Measurements from ENCODE around the gene CFAP61.

Gene CFAP61

DNA sequence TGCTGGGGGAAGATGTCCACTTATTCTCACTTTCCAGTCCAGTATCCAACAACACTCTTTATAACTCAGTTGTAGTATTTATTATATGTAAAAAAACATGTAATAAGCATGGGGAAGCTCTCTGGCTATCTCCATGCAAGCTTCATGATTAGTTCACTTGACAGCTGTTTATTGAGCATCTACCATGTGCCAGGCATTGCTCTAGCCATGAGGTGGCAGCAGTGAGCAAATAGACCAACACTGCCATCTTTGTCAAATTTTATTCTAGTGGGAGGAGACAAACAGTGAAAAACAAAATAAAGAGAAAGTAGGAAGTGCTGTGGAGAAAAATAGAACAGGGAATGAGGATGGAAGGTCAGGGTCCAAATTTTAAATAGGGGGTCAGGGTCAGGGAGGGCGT lies 131.8 kb downstream of the CFAP61 start:
- DNase-seq, result no peak

DNA sequence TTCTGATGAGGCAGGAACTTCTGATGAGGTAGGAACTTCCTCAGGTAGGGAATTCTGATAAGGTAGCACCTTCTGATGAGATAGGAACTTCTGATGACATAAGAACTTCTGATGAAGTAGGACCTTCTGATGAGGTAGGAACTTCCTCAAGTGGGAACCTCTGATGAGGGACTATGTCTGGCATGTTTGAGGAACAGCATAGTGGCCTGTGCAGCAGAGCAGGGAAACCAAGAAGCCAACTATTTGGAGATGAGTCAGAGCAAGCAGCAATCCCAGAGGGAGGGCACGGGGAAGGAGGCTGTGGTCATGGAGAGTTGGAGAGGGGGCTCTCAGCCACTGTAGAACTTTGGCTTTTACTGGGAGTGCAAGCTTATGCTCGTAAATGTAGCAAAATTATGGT lies 132.4 kb downstream of the CFAP61 start:
- DNase-seq, result no peak

DNA sequence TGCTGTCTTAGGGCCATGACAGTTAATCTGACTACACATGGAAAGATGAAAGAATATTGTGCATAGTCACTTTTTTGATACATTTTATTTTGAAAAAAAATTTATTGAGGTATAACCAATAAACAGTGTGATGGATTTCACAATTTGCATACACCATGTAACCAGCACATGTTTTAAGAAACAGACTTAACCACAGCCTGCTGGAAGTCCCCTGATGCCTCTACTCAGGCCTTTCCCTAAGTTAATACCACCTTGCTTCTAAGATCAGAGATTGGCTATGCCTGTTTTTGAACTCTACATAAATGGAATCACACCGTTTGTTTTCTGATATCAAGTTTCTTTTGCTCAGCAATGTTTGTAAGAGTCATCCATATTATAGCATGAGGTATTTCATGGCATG lies 136.3 kb downstream of the CFAP61 start:
- DNase-seq, result no peak

DNA sequence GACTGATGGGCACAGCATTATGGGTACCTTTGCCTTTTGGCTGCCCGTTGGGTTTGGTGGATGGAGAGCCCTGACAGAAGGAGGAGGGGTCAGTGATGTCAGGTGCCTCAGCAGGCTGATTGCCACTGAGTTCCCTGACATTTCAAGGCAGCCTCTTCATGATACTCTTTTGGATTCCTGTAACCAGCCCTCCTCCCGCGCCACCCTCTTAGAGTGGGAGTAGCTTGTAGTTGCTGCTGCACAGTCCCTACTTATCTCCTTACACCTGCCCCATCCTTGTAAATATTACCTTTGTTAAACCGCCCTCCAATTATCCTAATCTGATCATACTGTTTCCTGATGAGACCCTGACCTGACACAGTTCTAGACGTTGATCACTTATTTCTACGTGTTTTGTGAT lies 140.0 kb downstream of the CFAP61 start:
- no peak for DNase-seq

DNA sequence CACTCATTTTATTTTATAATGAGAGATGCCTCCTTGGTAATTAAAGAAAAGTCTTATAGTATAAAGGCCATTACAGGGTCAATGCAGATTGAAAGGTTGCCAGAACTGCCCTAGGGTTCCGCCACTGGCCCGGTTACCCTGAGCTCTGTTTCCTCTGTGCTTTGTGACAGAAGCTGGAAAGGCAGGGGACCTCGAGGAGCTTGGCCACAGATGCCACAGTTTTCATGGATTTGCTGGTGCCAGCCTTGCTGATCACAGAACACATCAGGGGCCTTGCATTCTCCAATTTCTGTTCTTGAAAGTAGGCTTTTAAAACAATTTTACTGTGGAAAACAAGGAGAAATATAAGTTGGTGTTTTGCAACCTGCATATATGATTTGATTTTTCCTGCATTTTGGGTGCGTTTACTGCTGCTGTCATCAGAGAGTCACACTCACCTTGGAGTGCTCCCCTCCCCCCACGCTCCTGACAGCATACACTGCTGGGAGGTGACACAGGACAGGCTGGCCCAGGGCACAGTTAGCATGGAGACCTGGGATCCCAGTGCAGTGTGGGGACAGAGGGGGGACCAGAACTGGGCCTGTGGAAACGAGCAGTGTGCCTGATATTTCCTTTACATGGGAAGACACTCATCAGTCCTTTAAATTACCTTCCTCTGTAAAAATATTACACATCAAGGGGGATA lies 142.8 kb downstream of the CFAP61 start:
- DNase-seq, result no peak

DNA sequence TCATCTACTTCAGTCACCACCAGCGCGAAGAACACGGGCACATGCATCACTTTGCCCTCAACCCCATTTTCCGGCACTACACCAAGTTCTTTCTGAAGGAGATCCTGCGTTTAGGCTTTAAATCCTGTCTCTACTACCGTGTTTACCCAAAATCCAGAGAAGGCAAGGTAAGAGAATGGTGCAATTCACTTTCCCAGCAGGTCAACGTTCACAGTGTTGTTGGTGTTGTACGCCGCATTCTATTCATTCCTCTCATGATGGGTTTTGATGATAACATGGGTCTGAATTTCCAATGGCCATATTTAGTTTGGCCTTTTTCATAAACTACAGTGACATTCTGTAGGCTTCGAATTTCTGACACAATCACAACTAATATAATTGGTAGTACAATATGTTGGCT lies 144.3 kb downstream of the CFAP61 start:
- no peak for DNase-seq

DNA sequence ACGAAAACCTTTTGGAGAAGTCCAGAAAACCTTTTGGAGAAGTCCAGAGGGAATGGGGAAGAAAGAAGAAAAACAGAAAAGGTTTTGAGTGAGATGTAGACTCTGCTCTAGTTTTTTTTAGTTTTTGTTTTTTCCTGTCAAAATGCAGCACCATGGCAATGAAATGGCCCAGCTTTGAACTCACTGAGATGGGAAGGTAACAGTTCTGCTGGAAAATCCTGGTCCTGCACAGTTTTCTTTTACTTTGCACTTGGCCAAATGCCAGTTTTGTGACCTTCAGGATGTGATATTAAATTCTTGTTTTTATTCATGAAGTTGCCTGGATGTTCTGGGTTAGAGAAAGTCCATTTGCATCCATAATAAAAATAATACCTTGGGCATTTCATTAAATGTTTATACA lies 145.7 kb downstream of the CFAP61 start:
- DNase-seq, result no peak

DNA sequence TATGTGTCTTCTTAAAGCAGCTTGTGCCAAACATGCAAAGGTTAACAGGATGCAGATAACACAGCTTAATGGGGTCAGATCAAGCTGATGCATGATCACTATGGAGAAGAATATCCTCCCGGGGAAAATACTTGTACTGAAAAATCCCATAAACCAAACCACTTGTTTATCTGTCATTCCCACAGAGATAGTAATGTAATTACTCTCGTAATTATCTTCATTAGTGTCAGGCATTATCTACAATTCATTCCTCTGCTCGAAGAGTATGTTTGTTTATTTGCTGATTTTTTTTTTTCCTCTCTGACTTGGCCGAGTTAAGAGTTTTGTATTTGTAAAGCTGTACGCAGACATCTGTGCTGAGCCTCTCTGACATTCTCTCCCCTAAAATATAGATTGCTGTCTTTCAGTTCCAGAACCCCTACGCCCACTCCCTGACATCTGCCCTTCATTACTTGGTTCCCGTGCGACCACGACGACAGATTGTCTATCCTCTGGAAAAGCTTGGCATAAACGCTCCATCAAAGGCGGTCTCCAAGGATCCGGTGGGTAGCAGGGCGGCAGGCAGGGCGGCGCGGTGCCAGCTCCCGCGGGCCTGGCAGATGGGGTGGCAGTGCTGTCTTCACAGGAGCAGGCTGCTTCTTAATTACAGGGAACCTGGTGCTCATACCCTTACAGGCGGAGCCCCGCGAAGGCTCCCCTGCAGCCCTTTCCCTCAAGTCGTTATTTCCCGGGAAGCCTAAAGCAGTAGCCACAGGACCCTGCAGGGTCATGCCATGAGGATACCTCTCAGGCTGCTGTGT lies 147.2 kb downstream of the CFAP61 start:
- no peak for DNase-seq

DNA sequence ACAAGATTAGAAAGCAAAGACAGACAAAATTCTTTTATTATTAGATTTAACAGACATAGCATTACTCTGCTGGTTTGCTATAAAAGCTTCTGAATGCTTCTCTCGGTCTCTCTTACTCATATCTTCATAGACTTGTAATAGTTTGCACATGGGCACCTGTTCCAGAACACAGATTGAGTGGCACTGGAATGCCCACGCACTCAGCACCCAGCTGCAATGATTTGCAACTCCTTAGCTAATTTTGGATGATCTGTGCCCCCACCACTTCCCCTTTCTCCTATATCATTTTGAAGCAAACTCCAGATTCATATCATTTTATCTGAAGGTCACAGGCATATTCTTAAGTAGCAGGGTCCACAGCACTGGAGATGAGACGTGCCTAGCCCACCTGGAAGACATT lies 148.8 kb downstream of the CFAP61 start:
- DNase-seq, result no peak

DNA sequence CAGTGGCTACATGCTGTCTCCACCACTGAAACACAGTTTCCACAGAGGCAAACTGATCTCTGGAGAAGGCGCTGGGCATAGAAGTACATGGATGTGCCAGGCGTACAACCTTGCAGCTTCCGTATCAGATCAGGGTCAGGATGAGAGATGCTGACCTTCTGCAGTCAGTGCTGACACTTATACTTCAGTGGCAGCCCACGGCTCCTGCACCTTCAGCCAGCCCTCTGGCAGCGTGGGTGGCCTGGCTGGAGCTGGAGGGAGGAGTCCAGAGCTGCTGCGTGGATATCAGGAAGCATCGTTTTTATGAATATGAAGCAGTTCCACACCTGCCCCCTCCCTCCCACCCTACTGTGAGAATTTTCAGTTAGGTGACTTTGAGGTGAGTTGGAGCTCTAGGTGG lies 149.3 kb downstream of the CFAP61 start:
- no peak for DNase-seq

DNA sequence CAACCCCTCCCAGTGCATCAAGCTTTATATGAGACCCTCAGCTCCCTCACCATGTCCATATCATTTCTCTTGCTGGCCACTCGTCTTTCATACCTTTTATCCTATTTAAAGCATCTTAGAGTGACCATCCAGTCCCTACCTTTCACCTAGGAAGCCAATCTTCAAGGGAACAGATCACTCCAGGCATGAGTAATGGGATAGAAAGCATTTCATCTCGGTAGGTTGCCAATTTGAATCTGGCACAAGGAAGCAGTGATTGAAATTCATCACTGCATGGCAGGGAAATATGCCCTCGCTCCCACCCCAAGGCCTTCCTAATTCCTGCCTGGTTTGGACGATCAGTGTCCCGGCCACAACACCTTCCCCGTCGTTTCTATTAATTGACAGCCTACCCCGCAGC lies 150.4 kb downstream of the CFAP61 start:
- DNase-seq, result no peak

DNA sequence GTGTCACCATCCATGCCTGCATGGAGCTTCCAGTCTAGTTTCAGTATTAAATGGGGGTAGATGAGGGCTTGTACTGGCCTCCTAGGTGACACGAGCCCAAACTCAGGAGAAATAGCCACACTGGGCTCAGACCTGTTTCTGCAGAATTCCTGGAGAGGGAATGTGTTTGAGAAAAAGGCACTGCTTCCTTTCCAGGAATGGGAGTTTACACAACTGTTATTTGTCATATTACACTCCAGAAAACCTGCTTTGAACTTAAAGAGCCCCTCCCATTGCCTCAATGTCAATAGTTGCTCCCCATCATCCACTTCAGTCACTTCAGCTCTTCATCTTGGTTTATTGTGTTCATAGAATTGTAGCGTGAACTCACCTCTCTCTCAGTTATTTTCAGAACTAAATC lies 151.5 kb downstream of the CFAP61 start:
- DNase-seq, result no peak

DNA sequence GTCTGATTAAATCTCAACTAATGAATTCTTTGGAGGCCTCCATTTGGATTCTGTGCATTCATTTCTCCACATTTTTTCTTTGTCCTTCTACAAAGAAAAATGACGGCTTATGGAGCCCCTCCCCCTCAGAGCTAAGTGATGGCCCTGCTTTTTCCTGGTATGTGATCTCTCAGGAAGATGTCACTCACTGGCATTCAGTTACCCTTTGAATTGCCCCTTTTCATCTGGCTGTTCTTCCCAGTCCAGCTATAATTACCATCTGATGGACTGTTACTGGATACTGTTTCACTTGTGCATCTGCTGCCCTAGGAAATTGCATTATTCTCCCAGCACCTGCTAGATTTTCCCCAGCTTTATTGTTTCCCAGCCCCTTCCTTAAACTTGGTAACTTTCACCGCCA lies 151.9 kb downstream of the CFAP61 start:
- no peak for DNase-seq

DNA sequence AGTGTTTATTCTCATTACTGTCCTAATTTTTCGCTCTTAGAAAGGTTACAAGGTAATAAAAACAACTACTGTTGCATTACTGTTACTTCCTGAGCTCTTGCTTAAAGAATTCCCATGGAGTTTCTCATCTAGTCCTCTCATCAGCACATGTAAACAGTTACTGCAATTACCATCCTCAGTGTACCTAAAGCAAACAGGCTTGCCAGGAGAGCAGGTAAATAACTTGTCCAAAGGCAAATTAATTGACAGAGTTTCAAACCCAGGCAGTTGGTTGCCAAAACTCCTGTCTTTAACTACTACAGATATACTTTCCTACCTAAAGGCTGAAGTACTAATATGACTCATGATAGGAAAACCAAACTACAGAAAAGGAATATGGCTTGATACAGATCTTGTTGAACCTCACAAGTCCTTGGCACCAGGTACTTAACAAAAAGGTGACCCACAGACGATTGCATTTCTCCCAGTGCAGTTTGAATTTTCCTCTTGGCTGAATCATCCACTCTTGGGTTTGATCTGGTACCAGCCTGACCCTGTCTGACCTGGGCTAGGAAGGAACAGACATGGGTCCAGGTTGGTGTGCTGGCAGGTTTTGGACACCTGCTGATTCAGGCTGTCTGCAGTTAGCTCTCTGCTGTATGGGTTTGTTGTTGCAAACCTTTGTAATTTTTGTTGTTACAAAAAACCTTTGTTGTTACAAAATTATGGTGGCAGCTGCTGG lies 153.0 kb downstream of the CFAP61 start:
- DNase-seq, result no peak

DNA sequence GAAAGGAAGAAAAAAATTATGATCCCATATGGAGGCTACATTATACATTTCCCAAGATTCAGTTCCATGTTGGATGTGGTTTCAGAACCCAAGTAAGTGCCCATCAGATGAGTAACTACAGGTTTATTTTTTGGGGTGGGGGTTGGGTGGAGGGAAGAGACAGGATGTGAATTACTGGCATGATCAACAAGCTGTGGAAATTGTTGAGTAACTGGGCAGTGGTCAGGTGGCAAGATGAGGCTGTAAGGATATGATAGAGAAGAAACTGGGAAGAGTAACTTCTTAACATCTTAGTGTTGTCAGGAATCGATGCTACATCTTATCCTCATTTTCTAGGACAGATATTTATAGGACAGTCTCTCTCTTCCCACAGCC lies 153.5 kb downstream of the CFAP61 start:
- DNase-seq, result no peak

DNA sequence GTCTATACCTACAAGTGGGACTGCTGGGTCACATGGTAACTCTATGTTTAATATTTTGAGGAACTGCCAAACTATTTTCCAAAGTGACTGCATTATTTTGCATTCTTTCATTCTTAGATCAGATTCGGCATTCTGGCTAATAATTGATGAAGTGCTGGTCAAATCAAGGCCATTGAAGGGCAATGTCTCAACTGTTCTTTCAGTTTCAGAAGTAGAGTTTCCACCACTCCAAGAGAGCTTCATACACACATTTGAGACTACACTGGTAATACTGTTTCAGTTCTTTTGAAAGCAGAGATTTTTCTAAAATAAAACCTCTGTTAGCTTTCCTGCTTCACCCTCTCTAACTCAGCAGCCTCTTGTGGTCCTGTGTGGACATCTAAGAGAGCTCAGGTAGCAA lies 154.5 kb downstream of the CFAP61 start:
- DNase-seq, result no peak

DNA sequence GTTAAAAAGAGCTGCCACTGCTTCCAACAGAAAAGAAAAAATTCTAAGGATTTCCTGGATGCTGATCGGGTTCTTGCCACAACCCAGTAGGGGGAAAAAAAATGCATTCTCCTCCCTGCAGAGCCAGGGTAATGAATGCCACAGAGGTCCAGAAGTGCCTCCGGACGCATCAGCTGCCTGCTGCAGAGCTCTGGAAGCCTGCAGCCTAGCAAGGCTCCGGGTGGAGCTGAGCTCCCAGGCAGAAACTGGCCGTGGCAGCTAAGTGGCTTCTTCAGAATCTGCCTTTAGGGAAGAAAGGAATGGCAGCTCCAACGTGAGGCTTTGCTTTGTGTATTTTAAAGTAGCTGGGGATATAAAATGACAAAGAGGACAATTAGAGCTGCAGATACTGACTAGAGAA lies 155.0 kb downstream of the CFAP61 start:
- DNase-seq, result no peak

DNA sequence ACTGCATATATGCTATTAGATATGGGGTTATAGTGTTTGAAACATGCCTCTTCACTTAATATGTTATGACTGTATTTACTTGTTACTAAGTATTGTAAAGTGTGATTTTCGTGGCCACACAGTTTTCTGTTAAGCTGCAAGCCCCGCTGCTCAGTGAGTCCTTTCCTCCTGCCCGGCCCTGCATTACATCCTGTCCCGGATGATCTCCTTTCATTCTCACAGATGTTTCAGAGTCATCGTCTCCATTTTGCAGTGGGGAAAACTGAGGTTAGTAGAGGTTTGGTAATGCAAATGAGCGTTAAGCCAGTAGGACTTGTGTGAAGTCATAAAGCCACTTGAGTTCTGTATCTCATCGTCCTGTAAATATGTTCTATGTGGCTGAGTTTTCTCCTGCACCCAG lies 155.5 kb downstream of the CFAP61 start:
- DNase-seq, result no peak

DNA sequence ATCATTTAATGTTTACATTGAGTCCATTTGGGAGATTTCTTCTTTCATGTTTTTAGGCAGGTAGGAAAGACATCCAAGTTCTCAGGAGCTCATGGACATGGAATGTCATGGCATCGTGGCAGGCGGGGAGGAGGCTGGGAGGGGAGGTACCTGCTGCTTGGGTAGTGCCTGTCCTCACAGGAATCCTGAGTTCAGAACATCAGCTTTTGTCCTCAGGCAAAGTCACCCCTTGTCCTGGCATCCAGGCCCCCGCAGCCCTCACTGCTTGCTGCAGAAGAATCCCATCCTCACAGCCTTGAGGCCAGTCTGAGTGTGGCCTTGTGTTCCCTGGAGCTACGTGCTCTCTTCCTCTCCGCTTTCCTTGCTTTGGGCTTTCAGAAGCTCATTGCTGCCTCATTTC lies 157.4 kb downstream of the CFAP61 start:
- DNase-seq, result no peak

DNA sequence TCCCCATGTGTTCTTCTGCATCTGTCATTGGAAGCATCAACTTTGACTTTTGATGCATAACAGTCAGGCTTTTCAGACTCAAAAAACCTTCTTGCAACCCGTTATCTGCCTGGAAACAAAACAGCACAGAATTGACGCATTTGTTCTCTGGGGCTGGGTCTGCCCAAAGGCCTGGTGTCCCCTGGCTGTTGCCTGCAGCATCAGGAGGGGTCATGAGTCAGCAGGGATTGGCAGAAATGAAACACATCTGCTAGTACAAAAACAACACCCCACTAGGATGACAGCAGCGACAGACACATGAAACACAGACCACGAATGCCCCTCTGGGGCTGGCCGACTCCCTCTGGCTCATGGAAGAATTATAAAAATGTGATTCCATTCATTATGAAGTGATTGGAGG lies 158.0 kb downstream of the CFAP61 start:
- no peak for DNase-seq

DNA sequence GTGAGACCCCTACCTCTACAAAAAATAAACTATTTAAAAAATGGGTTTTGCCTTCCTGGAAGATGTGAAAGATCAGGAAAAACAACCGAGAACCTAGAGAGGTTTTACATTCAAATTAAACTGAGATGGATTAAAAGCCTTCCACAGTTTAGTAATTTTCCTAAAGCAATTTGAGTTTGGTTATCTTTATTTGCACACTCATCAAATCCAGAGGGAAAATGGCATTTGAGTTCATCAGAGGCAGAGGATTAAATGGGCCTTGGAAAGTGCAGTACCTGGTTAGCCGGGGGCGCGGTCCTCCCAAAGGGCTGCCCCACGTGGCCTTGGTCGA lies 158.6 kb downstream of the CFAP61 start:
- DNase-seq, result no peak

DNA sequence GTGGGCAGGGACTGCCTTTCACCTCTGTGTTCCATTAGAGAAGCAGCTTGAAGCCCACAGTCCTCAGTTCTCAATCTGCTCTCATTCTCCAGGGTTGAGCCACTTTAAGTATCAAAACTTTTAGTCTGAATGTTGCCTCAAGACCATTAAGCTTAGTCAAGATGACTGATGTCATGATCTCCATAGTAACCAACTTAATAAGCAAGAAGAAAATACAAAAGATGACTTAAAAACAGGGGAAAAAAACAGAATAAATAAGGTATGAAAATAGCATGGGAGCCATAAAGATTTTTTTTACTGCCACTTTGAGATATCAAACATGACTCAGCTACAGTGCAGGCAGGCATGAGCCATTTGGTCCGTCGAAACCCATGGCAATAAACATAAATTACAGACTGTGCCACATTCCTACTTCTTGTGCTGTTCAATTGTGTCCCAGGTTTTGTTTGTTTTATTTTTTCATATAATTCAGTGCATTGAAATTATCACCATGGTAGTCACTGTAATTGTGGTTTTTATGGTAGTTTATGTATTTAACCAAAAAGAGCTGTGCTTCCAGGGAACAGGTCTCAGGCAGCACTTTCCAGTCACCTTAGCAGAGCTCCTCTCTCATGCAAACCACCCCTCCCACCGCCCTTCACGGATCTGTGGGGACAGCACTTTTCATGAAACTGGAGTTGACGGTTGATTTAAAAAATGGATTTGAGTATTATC lies 159.1 kb downstream of the CFAP61 start:
- DNase-seq, result no peak

DNA sequence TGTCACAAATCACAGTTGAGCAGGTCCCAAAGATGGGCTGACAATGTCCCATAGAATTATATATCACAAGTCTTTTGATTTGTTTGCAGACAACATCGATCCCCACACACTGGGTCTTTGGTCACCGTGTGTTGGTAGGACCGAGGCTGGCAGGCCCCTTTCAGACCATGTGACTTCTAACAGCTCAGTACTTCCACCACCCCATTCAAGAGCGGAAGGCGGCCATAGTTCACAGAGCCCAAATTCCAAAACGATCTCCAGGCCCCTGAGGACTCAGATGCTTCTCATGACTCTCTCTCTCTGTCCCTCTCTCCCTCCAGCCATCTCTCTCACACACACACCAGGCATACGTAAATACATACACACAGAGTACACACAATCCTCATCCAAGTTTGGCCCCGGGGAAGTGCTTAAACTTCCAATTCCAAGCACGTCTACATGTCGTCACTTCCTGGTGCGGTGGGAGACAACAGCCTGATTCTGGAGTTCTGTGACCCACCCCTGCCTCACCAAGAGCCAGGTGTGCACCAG lies 159.7 kb downstream of the CFAP61 start:
- DNase-seq, result no peak
